ENCODE results near the gene HOXC5. TPM values are rescaled to one million over a fixed set of nuclear protein-coding genes. Genes with fewer than 3 reads are reported as not detected.
A peak's percentile ranks its signal among the peaks of the same experiment; 100 is the strongest.

The HOXC5 gene
- total RNA-seq, 1 donor from 2014 or later = 28.7 TPM

GRCh38 chr12:53990311-53991076, 42.4 kb upstream of the HOXC5 start:
- TF ChIP-seq CTCF (IDR thresholded peaks at IDR 0.05; ENCODE audit: unreplicated experiment) = no peak
- H3K9me3 Mint-ChIP-seq = no peaks in the 10 kb centered on the region
- peaks cover 100% of the 10 kb centered on the region for H3K27me3 Mint-ChIP-seq (ENCODE audit: low read depth)
- peaks cover 27% of the 10 kb centered on the region for H3K4me1 Mint-ChIP-seq
- no peak overlapping the region for H3K27ac Mint-ChIP-seq
- no peak for DNase-seq (ENCODE audit: low spot score in 2 of 2, unreplicated experiment in 2 of 2)
- H3K36me3 Mint-ChIP-seq = no peaks in the 10 kb centered on the region
- H3K4me3 Mint-ChIP-seq = no peak overlapping the region

- no peaks in the 10 kb centered on the region for H3K9me3 Mint-ChIP-seq
- no peak for TF ChIP-seq CTCF (IDR thresholded peaks at IDR 0.05; ENCODE audit: unreplicated experiment)
- H3K27me3 Mint-ChIP-seq (ENCODE audit: low read depth) = peaks cover 100% of the 10 kb centered on the region
- no peak overlapping the region for H3K4me3 Mint-ChIP-seq
- H3K27ac Mint-ChIP-seq = no peak overlapping the region
- H3K36me3 Mint-ChIP-seq = no peaks in the 10 kb centered on the region
- H3K4me1 Mint-ChIP-seq = peaks cover 29% of the 10 kb centered on the region
- DNase-seq (ENCODE audit: low spot score in 2 of 2, unreplicated experiment in 2 of 2) = no peak
Measured at GRCh38 chr12:53991077-53991460, 41.8 kb upstream of the HOXC5 start.

GRCh38 chr12:53992377-53992889, 40.4 kb upstream of the HOXC5 start:
- peaks cover 100% of the 10 kb centered on the region for H3K27me3 Mint-ChIP-seq (ENCODE audit: low read depth)
- TF ChIP-seq CTCF (IDR thresholded peaks at IDR 0.05; ENCODE audit: unreplicated experiment) = no peak
- no peak overlapping the region for H3K27ac Mint-ChIP-seq
- peaks cover 27% of the 10 kb centered on the region for H3K4me1 Mint-ChIP-seq
- H3K9me3 Mint-ChIP-seq = no peaks in the 10 kb centered on the region
- no peaks in the 10 kb centered on the region for H3K36me3 Mint-ChIP-seq
- no peak overlapping the region for H3K4me3 Mint-ChIP-seq
- DNase-seq (ENCODE audit: low spot score in 2 of 2, unreplicated experiment in 2 of 2) = no peak

GRCh38 chr12:53993162-53994008, 39.5 kb upstream of the HOXC5 start:
- H3K4me3 Mint-ChIP-seq = peak overlapping the region; percentile 57
- no peak for DNase-seq (ENCODE audit: low spot score in 2 of 2, unreplicated experiment in 2 of 2)
- H3K27me3 Mint-ChIP-seq (ENCODE audit: low read depth) = peaks cover 100% of the 10 kb centered on the region
- no peaks in the 10 kb centered on the region for H3K36me3 Mint-ChIP-seq
- peaks cover 27% of the 10 kb centered on the region for H3K4me1 Mint-ChIP-seq
- no peaks in the 10 kb centered on the region for H3K9me3 Mint-ChIP-seq
- no peak overlapping the region for H3K27ac Mint-ChIP-seq
- TF ChIP-seq CTCF (IDR thresholded peaks at IDR 0.05; ENCODE audit: unreplicated experiment) = no peak

GRCh38 chr12:53994009-53994263, 38.9 kb upstream of the HOXC5 start:
- TF ChIP-seq CTCF (IDR thresholded peaks at IDR 0.05; ENCODE audit: unreplicated experiment) = no peak
- no peak overlapping the region for H3K27ac Mint-ChIP-seq
- peak overlapping the region; percentile 57 for H3K4me3 Mint-ChIP-seq
- no peaks in the 10 kb centered on the region for H3K36me3 Mint-ChIP-seq
- H3K9me3 Mint-ChIP-seq = no peaks in the 10 kb centered on the region
- DNase-seq (ENCODE audit: low spot score in 2 of 2, unreplicated experiment in 2 of 2) = no peak
- peaks cover 26% of the 10 kb centered on the region for H3K4me1 Mint-ChIP-seq
- peaks cover 100% of the 10 kb centered on the region for H3K27me3 Mint-ChIP-seq (ENCODE audit: low read depth)

Data from mesothelial cell of epicardium (in vitro differentiated cells).